H4 (cell line): Measurements from ENCODE around the gene TSPAN9. TPM values are rescaled to one million over a fixed set of nuclear protein-coding genes. Genes with fewer than 3 reads are reported as not detected.

Experiments used
- DNase-seq: peaks from one replicate; pipeline ENCODE4 v3.0.0-alpha.2; 2015; ENCODE audit warnings: low spot score
- total RNA-seq: library from RNA; depleted of rRNA; stranded (reverse); fragments of >200 nt; shearing (Covaris generic); gene quantifications from 2 replicates; pipeline ENCODE4 v1.2.3, GENCODE V29; 2014

Gene TSPAN9
- total RNA-seq, 1 experiment from 2014 or later, result 12.7 TPM

GRCh38 chr12:3250034-3250433 is 172.9 kb downstream of the TSPAN9 start:
- DNase-seq, result no peak

GRCh38 chr12:3250576-3250975 is 173.4 kb downstream of the TSPAN9 start:
- DNase-seq, result no peak

GRCh38 chr12:3251067-3251466 is 173.9 kb downstream of the TSPAN9 start:
- DNase-seq, result no peak

GRCh38 chr12:3251691-3252090 is 174.5 kb downstream of the TSPAN9 start:
- DNase-seq, result no peak

GRCh38 chr12:3252450-3252891 is 175.3 kb downstream of the TSPAN9 start:
- no peak for DNase-seq

- no peak for DNase-seq
Observed at GRCh38 chr12:3253682-3254275, 176.6 kb downstream of the TSPAN9 start.

GRCh38 chr12:3255057-3255456 is 177.9 kb downstream of the TSPAN9 start:
- DNase-seq, result no peak

- no peak for DNase-seq
Observed at GRCh38 chr12:3256103-3256631, 179.0 kb downstream of the TSPAN9 start.

GRCh38 chr12:3257411-3257810 is 180.2 kb downstream of the TSPAN9 start:
- no peak for DNase-seq

- no peak for DNase-seq
Observed at GRCh38 chr12:3259973-3260372, 182.8 kb downstream of the TSPAN9 start.

- DNase-seq, result no peak
Observed at GRCh38 chr12:3261782-3262359, 184.7 kb downstream of the TSPAN9 start.

- DNase-seq, result no peak
Observed at GRCh38 chr12:3262470-3262869, 185.3 kb downstream of the TSPAN9 start.

GRCh38 chr12:3263282-3263681 is 186.1 kb downstream of the TSPAN9 start:
- no peak for DNase-seq

GRCh38 chr12:3263939-3264922 is 187.1 kb downstream of the TSPAN9 start:
- no peak for DNase-seq

GRCh38 chr12:3265406-3265805 is 188.2 kb downstream of the TSPAN9 start:
- DNase-seq, result no peak

- DNase-seq, result no peak
Observed at GRCh38 chr12:3266638-3267037, 189.5 kb downstream of the TSPAN9 start.

GRCh38 chr12:3267690-3268089 is 190.5 kb downstream of the TSPAN9 start:
- no peak for DNase-seq

- DNase-seq, result no peak
Observed at GRCh38 chr12:3269594-3269993, 192.4 kb downstream of the TSPAN9 start.

GRCh38 chr12:3271146-3271545 is 194.0 kb downstream of the TSPAN9 start:
- DNase-seq, result no peak

GRCh38 chr12:3271639-3272038 is 194.5 kb downstream of the TSPAN9 start:
- no peak for DNase-seq

GRCh38 chr12:3272958-3273357 is 195.8 kb downstream of the TSPAN9 start:
- DNase-seq, result no peak

- DNase-seq, result no peak
Observed at GRCh38 chr12:3273409-3273853, 196.3 kb downstream of the TSPAN9 start.
